Lower leg skin (tissue), 4 donors: ENCODE data around the gene CSTF1. TPM values are rescaled to one million over a fixed set of nuclear protein-coding genes. Genes with fewer than 3 reads are reported as not detected.

Experiments
- DNase-seq, 2 donors: peaks; one replicate each; pipeline ENCODE4 v3.0.0-alpha.2; 2019; ENCODE audit warnings: low spot score in 2 of 2
- H3K4me3 ChIP-seq: fragments of 200-600 bp; sonication (generic); 2 replicates; pipeline ENCODE4 v1.5.1; 2017; ENCODE audit warnings: mild to moderate bottlenecking, low read depth; ENCODE audit not compliant: poor library complexity, severe bottlenecking
- POLR2A ChIP-seq, 2 donors: fragments of 450-650 bp; IDR thresholded peaks; one replicate each; pipeline ENCODE4 v1.6.1; 2016 to 2017; ENCODE audit warnings: antibody characterized with exemption in 2 of 2, mild to moderate bottlenecking in 1 of 2, moderate library complexity in 1 of 2
- WGBS, 2 donors: methylation state at CpG; one replicate each; pipeline ENCODE4 v1.1.5; 2018; 5-methylcytosine and 5-hydroxymethylcytosine counted together
- intact Hi-C: fragments of 100-400 bp; cut with DNase I; formaldehyde crosslinking; loops from one replicate; pipeline ENCODE4 v1.15.0; 2023; ENCODE audit warnings: low total_unique reads
- total RNA-seq, 4 donors: library from RNA; depleted of rRNA; stranded (reverse); fragments of >200 nt; gene quantifications; one replicate each; pipeline ENCODE4 v1.1.0, GENCODE V29; 2016
- TF ChIP-seq, protein P1 (sequence below), 3 donors: fragments of 450-650 bp; IDR thresholded peaks; one replicate each; pipeline ENCODE4 v1.5.1; 2016; ENCODE audit warnings: antibody characterized with exemption in 3 of 3, mild to moderate bottlenecking in 3 of 3, moderate library complexity in 2 of 3

The CSTF1 gene
- total RNA-seq, 4 donors from 2014 or later: 29.5 to 41.4 (median 31.6) TPM

DNA sequence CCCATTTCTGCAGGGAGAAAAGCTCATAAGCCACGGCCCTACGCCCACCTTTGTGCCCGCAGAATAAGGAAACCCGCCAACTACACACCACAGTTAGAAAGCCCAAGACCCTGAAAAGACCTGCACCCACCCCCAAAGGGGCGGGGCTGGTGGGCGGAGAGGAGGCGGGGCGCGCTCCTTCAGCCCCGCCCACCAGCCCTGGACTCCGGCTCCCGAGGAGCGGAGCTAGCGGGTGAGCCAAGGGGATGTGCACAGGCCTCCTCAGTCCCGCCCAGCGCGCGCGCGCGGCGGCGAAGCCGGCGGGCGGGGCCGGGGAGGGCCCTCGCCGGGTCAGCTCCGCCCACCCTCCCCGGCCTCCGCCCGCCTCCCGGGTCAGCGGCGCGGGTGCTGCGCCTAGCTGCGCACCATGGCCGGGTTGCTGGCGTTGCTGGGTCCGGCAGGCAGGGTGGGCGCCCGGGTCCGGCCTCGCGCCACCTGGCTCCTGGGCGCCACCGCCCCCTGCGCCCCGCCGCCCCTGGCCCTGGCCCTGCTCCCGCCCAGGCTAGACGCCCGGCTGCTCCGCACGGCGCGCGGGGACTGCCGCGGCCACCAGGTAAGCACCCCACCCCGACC, 33.7 kb upstream of the CSTF1 start, which contains the start of gene FAM210B:
Gene FAM210B, plus strand, starts transcription at position 375 of the 612 bp plus-strand sequence. Its CDS starts 32 bp downstream, at position 407.
- DNase-seq: peak; percentile 76 to 96
- WGBS, 2 donors: 2% methylated on average over 16 to 27 of the region's 63 CpGs
- H3K4me3 ChIP-seq: peak within 1 kb of the TSS; percentile 86
- intact Hi-C loops: no loop called here
- TF ChIP-seq, protein P1, sequence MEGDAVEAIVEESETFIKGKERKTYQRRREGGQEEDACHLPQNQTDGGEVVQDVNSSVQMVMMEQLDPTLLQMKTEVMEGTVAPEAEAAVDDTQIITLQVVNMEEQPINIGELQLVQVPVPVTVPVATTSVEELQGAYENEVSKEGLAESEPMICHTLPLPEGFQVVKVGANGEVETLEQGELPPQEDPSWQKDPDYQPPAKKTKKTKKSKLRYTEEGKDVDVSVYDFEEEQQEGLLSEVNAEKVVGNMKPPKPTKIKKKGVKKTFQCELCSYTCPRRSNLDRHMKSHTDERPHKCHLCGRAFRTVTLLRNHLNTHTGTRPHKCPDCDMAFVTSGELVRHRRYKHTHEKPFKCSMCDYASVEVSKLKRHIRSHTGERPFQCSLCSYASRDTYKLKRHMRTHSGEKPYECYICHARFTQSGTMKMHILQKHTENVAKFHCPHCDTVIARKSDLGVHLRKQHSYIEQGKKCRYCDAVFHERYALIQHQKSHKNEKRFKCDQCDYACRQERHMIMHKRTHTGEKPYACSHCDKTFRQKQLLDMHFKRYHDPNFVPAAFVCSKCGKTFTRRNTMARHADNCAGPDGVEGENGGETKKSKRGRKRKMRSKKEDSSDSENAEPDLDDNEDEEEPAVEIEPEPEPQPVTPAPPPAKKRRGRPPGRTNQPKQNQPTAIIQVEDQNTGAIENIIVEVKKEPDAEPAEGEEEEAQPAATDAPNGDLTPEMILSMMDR (IDR thresholded peaks at IDR 0.05): no peak
- no peak for TF ChIP-seq POLR2A (IDR thresholded peaks at IDR 0.05)

DNA sequence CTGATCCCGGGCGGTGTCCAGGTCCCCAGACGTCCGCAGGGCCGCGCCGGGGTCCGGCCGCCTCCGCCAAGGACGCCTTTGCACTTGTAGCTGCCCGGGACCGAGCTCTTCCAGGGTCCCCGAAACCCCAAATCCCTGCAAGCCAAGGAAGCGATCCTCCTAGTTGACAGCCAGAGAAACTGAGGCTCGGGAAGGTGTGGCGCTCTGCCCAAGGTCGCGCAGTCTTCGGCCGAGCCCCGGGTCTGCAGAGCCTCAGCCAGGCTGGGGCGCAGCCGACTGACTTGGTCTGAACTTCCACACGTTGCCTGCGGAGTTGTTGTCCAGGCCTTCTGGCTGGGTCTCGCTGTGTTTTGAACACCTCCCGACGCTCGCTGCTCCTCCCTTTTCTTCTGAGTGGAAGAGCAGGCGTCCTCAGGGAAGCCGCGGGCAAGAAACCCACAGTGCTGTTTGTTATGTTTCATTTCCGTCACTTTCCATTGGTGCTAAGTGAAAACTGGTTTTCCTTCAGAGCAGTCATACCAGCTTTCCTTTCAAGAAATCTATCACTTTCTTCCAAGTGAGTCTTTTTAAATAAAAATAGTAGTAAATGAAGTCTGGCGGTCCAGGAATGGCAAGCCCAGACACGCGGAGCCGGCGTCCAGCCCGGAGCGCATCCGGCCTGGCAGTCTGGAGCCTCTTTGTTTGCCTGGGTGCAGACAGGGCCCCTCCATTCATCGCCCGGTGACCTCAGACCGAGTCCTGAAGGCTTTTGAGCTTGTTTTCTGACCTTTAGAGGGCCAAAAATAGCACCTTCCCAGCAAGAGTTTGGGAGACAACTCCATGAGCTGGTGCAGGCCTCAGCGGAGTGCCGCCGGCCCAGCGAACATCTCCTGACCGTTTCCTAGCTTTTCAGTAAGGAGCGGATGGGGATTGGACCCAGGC, 33.0 kb upstream of the CSTF1 start:
- 7 to 8% methylated on average over 48 to 49 of the region's 51 CpGs for WGBS, 2 donors
- peak overlapping the region; percentile 86 for H3K4me3 ChIP-seq
- peak; percentile 41 to 89 for DNase-seq
- TF ChIP-seq, protein P1 (IDR thresholded peaks at IDR 0.05): no peak
- no peak for TF ChIP-seq POLR2A (IDR thresholded peaks at IDR 0.05)
- intact Hi-C loops: no loop called here

DNA sequence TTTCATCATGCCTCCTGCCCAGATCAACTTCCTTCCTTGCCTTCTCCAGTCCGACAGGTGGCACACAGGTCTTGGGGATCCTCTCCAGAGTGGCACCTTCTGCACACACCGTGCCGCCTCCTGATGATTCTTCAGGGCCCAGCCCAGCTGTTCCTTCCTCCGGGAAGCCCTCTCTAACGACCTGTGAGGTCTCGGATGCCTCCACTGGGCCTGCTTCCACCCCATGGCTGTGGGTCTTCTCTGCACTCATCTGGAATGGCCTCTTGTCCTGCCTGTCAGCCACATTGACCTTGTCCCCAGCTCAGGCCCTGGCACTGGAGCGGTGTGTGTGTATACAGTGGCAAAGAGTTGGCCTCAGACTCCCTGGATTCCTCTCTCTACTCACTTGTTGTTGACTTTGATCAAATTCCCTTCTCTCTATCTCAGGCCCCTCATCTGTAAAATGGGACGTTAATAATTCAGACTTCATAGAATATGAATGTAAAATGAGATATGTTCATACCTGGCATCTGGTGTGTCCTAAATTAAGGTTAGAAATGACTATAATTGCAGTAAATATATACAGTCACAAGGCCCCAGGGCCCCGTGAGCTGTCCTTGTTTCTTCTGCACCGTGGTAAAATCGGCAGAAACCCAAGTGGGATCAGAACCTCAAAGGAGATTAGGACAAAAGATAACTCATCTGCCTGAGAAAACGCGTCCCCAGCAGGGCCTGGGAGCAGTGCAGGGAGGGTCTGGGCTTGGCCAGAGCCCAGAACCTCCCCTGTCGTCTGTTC, 32.1 kb upstream of the CSTF1 start:
- H3K4me3 ChIP-seq: no peak overlapping the region
- DNase-seq: no peak
- intact Hi-C loops: no loop called here
- 59 to 60% methylated on average over 14 of the region's 14 CpGs for whole genome bisulfite sequencing, 2 donors
- TF ChIP-seq POLR2A (IDR thresholded peaks at IDR 0.05): no peak
- TF ChIP-seq, protein P1 (IDR thresholded peaks at IDR 0.05): no peak

DNA sequence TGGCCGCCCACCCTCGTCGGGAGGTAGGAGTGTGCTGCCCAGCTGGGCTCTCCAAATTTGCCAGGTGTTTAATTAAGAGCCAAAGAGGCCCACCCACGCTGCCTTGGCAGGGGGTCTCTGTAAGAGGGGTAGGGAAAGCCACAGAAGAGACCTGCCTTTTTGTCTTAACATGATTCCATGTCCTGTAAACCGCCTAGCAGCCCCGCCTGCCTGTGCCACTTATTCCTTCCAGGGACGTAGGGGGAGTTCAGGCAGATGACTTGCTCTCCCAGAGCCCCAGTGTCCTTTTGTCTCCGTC, 31.6 kb upstream of the CSTF1 start:
- 72 to 79% methylated on average over 8 of the region's 8 CpGs for WGBS, 2 donors
- DNase-seq: no peak
- intact Hi-C loops: no loop called here
- TF ChIP-seq, protein P1 (IDR thresholded peaks at IDR 0.05): no peak
- no peak overlapping the region for H3K4me3 ChIP-seq

DNA sequence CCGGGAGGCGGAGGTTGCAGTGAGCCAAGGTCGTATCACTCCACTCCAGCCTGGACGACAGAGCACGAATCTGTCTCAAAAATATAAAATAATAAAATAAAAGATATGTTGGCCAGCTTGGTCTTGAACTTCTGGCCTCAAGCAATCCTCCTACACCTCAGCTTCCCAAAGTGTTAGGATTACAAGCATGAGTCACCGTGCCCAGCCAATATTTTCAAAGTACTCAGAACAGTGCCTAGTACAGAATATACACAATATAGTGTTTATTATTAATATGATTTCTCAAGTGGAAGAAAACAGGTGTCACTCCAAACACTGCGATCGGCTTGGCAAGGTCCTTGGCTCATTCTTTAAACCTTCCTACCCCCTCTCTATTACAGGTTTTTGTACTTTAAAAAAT, 30.5 kb upstream of the CSTF1 start:
- TF ChIP-seq, protein P1 (IDR thresholded peaks at IDR 0.05): no peak
- no peak for TF ChIP-seq POLR2A (IDR thresholded peaks at IDR 0.05)
- DNase-seq: no peak
- intact Hi-C loops: no loop called here
- H3K4me3 ChIP-seq: no peak overlapping the region
- 76 to 87% methylated on average over 8 of the region's 8 CpGs for WGBS, 2 donors
